DMS53 treated with DMSO at 0.1 percent for 48 hours (cell line): ENCODE results near the gene SLC4A5.
"Not testable (repeated sequence)": the region's sequence is repeated elsewhere in the genome, so short reads cannot be mapped to it uniquely, and the experiment has no call there.

Experiments
- DNase-seq: peaks from one replicate; lab custom pipeline; 2025; ENCODE audit not compliant: unreplicated experiment; lab: John Stamatoyannopoulos, UW

The SLC4A5 gene

DNA sequence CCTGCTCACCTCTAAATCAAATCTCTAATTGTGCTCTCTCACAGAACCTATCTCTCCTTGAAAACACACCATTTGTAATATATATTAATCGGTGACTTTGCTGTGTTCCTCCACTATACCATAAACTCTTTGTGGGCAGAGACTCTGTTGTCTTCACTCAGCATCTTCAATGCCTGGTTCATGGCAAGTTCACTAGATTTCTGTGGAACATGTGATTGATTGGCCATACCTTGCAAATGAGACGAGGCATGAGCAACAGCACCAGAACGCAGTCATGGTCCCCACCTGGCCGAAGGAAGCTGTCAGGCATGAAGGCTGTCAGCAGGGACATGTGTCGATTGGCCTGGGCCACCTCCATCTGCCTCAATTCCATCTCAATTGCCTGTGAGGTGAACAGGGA lies 25.3 kb upstream of the SLC4A5 start:
- DNase-seq, result no peak

DNA sequence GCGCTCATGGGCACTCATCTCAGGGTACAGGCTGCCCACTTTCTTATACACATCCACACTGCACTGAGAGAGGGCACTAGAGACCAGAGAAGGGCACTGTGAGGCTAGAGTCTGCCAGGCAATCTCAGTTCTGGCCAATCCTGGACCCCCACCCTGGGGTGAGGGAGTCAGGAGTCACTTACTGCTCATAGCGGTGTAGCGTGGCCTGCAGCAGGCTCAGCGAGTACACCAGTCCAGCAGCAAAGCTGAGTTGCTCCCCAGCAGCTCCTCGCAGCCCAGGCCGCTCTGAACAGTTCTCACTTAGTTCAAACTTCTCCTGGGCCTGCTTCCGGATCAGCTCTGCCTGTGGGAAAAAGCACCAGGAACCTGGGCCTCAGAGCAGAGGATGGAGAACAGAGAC lies 24.6 kb upstream of the SLC4A5 start:
- no peak for DNase-seq

DNA sequence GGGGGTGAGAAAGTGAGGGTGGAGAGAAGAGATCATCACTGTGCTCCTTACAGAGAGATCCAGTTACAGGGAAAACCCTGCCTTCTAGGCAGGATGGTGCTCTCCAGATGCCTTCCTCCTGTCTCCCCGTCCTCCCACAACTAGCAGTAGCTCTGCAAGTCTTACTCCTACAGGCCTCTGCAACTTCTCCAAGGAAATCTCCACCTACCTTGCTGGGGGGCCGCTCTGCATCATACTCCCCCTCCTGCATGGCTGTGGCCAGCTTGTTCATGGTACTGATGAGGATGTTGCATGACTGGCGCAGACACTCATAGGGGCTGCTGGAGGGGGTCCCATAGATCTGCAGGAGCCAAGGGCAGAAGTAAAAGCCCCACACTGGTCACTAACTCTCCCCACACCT lies 22.8 kb upstream of the SLC4A5 start:
- no peak for DNase-seq

DNA sequence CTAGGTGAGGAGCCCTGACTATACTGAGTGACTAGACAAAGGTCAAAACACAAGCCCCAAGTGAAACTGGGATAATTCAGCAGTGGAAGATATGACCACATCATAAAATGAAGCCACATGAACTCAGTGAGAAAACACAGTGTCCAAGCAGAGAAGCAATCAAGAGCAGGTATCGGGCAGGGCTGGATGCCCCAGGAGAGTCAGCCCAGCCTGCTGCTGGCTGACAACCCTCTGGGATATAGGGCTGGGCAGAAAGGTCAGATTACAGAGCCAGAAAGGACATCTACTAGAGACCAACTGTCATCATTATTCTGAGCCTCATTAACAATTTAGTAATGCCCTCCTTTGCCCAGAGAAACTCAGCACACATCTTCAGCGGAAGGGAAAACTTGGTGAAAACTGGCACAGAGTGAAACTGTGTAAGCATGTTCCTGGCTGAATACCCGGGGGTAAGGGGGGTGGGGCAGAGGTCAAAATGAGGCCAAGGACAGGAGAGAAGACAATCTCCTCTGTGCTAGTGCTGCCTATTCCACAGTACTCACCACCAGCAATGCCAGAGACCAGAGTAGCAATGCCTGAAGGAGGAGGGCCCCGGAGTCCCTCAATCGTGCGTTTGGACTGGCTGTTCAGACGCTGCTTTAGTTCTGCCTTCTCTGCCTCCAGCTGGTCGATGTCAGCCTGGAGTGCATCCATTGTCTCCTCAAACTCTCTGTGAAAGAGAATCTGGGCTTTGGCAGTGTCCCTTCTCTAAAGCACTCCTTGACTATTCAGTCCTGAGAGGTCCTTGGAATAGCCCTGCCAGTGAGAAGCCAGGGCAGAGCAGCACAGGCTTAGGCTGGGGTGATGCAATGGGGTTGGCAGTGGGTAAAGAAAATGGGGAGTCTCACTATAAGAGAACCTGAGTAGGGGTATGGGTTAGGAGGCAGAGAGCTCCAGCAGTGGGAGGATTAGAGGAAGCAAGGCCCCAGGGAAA lies 21.6 kb upstream of the SLC4A5 start:
- no peak for DNase-seq

DNA sequence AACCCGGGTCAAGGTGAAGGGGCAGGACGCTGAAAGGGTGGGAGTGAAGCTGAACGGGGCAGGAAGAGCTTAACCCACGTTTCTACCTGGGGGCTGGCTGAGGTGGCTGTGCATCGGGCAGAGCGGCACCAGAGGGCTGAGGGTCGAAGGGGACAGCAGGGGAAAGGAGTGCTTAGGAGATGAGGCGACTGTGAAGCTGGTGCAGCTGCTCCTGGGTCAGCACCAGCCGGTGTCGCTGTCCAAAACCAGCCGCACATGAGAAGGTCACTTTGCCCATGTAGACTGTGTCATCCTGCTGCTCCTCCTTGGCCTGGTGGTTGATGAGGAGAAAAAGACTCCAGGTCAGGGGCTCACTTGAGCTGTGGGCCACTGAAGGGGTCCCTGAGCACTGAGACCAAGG lies 18.1 kb upstream of the SLC4A5 start:
- DNase-seq, result no peak

DNA sequence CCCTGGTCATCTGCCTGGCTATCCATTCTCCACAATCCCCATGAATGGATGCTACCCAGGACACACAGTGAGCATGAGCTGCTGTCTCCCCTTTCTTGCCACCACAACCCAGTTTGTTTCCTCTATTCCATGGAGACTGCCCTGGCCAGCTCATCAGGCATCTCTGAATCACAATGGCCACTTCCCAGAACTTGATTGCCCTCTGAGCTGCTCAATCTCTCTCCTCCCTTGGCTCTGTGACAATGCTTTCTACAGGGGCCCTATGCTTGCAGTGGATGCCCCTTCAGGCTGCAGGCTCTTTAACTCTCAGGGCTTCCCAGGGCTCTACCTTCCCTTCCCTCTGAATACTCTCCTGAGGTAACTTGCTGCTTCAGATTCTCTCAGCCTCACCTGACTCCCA lies 14.4 kb upstream of the SLC4A5 start:
- no peak for DNase-seq

DNA sequence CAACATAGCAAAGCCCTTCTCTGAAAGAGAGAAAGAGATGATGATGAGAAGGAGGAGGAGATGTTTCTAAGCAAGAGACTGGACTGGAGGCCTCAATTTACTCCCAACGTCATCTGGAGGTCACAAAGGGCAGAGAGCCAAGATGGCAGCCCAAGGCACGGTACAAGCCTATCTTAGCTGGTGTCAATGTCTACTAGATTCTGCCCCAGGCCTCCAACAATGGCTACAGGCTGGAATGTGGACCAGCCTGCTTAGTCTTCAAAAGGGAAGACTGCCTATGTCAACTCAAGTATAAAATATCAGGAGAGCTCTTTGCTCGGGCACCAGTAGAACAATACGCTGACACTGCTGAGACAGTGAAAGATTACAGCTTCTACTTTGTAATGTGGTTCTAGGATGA lies 6.7 kb upstream of the SLC4A5 start:
- DNase-seq, result no peak

DNA sequence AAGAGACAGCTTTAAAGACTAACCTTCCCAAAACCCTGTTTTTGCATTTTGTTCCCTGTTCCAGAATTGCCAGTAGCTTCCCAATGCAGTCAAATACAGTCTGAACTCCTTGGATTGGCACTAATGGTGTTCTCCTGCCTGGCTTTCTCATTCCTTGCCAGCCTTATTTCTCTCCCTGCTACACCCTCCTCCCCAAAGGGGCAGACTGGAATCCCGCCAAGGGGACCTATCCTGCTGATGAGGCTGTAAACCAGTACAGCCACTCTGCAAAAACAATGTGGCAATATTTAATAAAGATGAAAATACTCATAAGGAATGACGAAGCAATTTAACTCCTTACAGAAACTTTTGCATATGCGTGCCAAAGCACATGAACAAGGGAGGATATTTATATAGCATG lies 4.5 kb upstream of the SLC4A5 start:
- DNase-seq, result no peak

DNA sequence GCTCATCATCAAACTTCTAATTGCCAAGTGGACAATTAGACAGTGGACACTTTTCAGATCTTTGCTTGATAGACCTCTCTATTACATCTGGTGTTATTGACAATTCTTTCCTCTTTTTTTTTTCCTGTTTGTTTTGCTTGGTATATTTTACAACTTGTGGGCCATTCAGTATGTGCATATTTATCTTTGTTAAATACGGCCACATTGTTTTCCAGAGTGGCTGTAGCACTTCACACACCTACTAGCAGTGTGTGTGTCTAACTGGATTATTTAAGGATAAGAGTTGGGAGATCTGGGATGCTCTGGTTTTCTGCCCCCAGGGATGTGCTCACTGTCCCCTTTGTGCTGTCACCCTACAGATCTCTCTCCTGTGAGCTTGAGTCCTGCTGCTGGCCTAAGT lies 4.1 kb upstream of the SLC4A5 start:
- DNase-seq, result no peak

DNA sequence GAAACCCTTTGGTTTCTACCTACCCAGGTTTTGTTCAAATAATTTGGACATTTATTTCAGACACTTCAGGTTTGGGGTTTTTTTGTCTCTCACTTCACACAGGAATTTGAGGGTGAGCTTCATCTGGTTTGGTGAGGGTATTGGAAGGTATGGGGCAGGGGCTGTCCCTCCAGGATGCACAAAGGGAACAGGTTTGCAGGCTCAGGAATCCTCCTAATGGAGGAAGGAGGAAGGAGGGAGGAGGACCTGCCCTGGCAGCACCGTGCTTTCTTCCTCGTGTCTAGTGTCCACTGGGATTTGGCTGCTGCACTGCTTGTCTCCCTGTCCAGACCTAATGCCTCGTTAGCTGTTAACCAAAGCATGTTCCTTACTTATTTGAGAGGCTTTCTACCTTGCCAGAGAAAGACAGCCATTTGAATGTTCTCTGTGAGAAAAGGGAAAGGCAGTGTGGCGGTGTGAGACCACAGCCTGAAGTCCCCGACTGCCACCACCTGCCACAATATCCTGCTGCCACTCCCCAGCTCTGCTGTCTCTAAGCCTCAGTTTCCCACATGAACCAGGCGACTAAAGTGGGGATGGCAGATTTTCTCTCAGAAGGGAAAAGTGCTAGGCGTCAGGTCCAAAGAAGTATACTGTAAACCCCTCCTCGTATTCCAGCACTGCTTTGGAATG lies 2.2 kb upstream of the SLC4A5 start:
- no peak for DNase-seq

DNA sequence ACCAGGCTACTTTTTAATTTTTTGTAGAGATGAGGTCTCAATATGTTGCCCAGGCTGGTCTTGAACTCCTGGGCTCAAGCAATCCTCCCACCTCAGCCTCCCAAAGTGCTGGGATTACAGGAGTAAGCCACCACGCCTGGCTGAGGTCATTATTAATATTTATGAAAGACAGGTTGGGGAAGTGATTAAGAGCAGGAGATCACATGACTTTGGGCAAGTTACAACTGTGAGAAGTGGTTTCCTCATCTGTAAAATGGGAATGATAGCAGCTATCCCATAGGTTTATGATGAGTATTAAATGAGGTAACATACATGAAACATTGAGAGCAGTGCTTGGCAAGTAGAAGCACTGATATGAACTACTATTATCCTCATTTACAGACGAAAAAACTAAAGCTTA lies 7.0 kb downstream of the SLC4A5 start:
- DNase-seq, result not testable (repeated sequence)

DNA sequence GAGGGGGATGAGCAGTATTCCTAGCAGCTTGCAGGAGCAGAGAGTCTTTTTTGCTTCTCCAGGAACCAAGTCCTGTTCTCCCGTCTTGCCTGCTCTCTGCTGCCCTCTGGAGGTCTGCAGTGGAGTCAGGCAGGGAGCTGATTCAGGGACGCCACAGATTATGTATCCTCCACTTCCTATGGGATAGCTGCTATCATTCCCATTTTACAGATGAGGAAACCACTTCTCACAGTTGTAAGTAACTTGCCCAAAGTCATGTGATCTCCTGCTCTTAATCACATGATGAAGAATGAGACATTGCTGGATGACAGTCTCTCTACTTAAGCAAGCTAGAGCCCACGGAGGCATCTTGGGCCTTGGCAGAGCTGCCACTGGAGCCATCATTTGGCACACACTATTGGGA lies 8.3 kb downstream of the SLC4A5 start:
- peak; percentile 72 for DNase-seq

DNA sequence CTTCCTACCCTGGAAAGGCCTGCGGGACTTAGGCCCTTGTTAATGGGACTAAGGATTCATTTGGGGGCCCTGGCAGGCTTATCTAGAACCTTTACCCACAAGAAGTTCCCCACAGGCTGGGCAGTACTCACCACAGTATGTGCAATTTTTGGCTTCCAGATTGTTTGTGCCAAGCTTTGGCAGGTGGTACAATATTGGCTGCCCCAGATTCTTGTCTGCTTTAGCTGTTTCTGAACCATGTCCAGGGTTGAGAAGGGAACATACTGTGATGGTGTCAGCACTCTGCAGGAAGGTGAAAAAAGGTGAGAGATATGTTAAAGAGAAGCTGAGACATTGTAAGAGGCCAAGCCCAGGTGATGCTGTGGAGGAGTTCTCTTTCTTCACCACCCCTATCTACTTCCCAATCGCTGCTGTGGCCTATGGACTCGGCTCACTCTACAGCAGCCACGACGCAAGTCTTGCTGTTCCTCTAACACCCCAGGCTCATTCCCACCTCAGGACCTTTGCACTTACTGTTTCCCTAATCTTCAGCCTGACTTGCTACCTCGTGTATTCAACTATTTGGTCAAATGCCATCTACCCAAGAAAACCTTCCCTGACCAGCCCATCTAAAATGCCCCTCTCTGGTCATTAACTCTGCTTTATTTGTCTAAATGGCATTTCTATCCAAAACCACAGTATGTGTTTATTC lies 9.2 kb downstream of the SLC4A5 start:
- DNase-seq, result no peak

DNA sequence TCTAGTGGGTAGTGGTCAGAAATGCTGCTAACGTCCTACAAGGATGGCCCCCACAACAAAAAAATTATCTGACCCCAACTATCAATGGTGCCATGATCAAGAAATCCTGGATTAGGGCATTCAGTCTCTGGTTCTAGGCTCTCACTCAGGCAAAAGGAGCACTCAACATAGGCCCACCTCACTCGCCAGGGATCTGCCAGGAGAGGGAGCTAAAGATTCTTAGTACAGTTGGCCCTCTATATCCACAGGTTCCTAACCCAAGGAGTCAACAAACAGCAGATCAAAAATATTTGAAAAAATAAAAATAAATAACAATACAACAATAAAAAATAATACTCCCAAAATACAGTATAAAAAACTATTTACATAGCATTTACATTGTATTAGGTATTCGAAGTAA lies 10.0 kb downstream of the SLC4A5 start:
- no peak for DNase-seq

DNA sequence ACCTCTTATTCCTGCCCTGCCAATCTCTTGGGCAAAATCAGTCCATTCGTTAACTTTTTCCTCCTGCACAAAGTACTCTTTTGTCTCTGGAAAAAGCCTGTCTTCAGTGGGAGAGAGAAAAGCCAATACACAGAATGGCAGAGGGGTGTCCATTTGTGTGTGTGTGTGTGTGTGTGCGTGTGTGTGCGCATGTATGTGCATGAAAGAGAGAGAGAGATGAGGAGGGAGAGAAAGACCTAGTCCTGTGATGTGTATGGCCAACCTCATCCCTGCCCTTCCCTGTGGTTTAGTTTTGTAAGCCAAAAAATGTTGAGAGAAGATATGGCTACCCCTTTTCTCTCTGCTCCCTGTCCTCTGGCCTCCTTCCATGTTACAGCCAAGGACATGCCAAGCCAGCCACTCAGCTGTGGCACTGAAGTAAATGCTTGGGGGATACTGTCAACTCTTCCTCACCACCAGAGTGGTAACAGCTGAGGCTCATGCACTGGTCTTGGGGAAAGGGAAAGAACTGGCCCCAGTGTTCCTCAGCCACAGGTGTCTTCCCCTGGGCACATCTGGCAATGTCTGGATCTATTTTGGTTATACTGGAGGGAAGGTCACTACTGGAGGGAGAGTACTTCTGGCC lies 10.6 kb downstream of the SLC4A5 start:
- DNase-seq, result no peak

DNA sequence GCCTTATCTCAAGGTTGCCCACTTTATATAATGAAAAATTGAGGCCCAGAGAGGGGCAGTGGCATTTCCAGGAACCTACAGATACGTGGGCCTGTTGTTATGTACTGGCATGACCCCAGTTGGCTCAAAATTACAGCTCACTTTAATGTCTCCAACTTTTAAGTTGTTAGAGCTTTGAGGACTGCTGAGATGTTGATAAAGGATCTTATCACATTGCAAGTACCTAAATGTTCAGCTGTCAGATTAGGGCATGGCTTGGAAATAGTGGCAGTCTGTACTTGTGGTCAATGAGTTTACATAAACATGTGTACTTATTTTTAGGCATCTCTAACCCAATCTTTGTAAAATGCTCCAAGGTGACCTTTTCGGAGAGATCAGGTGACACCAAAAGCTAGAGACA lies 14.6 kb downstream of the SLC4A5 start:
- no peak for DNase-seq

DNA sequence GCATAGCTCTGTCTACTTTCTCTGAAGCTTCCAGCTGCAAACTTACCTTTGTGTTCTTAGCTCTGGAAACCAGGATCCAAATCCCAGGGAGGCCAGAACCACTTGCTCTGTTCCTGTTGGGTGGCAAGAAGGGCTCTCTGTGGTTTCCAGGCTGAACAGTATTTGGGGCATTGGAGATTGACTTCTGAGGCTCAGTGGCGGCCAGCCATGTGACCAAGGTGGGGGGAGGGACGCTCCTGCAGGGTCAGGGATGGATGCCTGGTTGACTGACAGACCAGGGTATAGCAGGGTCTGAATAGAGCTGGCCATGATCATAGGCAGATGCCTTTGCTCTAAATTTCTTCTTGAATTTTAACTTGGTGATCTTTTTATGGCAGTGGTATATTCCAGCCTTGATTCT lies 15.1 kb downstream of the SLC4A5 start:
- no peak for DNase-seq

DNA sequence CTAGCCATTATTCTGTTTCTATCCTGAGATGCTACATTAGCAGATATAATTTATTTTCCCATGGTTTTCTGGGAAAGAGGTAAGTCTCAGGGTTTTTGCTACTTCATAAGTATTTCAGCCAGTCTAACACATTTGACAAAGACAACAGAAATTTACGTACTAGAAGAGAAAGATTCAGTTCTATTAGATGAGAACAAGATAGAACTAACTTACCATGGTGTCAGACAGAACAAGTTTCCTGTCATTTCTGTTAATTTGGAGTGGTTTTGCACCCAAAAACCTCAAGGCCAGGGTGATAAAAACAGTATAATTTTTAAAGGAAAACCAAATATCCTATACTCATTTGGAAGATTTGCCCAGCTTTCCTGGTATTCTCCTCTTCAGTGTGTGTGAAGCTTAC lies 15.6 kb downstream of the SLC4A5 start:
- no peak for DNase-seq

DNA sequence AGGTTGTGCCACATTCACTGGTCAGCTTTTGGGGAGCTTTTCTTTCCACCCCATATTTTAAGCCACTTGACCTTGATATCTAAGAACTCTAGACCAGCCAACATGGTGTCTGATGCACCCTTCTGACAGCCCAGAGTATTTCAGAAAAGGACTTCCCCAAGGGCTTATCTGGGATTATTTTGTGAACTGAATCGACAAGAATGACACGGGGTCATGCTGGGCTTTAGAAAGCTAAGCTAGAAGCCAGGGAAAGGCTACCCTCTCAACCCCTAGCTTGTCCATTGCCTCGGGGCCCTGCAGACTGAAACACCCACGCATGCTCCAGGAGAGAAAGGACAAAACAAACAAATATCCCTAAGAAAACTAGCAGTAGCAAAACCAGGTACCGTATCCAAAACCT lies 16.0 kb downstream of the SLC4A5 start:
- DNase-seq, result no peak

DNA sequence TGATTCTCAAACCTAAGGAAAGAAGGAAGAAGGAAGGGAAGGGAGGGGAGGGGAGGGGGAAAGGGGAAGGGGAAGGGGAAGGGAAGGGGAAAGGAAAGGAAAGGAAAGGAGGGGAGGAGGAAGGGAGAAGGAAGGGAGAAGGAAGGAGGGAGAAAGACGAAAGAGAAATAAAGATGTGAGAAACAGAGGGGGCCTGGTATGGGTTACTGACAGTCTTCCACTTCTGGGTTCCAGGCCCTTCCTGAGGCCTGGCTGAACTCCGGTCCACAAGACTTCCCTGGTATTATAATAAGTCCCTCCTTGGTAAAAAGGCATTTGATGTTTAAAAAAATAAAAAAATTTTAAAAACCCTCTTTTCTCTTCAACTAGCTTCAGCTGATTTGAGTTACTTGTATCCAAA lies 17.4 kb downstream of the SLC4A5 start:
- no peak for DNase-seq

DNA sequence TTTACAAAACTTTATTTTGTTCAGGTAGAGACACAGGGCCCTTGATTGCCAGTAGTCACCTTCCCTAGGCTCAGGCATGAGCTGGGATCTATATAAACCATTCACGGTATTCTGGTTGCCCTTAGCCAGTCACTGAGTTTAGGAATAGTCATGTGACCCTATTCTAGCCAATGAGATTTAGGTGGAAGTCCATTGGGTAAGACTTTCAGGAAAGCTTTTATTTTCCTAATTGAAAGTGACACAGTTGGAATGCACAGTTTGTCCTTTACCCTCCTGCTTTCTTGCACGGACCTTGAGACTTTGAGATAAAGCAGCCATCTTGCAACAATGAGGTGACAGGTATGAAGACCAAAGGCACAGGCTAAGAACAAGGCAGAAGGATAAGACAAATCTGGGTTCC lies 21.5 kb downstream of the SLC4A5 start:
- DNase-seq, result no peak
